Naive thymus-derived CD4-positive, alpha-beta T cell (primary cell): ENCODE results near the gene RASA3. TPM values are rescaled to one million over a fixed set of nuclear protein-coding genes. Genes with fewer than 3 reads are reported as not detected.

Experiments
- ATAC-seq: fragments of 150-1000 bp; cut with Tn5 transposase; 2 replicates; pipeline ENCODE4 v1.10.0; 2021; ENCODE audit warnings: mild to moderate bottlenecking, moderate library complexity
- CTCF ChIA-PET: fragments of 350-600 bp; sonication (Branson Sonifier 250); formaldehyde crosslinking; loops from one replicate; lab custom pipeline; 2021; ENCODE audit warnings: antibody characterized with exemption; lab: Charles Lee
- POLR2A ChIA-PET: fragments of 350-600 bp; sonication (Branson Sonifier 250); formaldehyde crosslinking; loops from one replicate; lab custom pipeline; 2021; ENCODE audit warnings: antibody characterized with exemption, inconsistent platforms; lab: Charles Lee
- DNase-seq, 9 donors: peaks; one replicate each; pipeline versions ENCODE4 v3.0.0 to v3.0.0-alpha.2; 2020 to 2022; ENCODE audit warnings: mixed read lengths in 1 of 9
- H3K27ac ChIP-seq: one replicate; pipeline ENCODE4 v1.7.0; 2013; ENCODE audit warnings: mild to moderate bottlenecking, low read depth, low read length, moderate library complexity
- H3K27me3 ChIP-seq, 2 donors: one replicate each; pipeline ENCODE4 v1.7.0; 2013; ENCODE audit warnings: low read length in 2 of 2, mild to moderate bottlenecking in 2 of 2, moderate library complexity in 2 of 2; ENCODE audit not compliant: control insufficient read depth in 2 of 2, insufficient read depth in 2 of 2
- H3K36me3 ChIP-seq, 3 experiments: 1 replicate in 2 of 3; 2 replicates in 1 of 3; pipeline ENCODE4 v1.7.0; 2013; ENCODE audit warnings: low read length in 3 of 3, mild to moderate bottlenecking in 3 of 3, moderate library complexity in 1 of 3; ENCODE audit not compliant: insufficient read depth in 3 of 3, control insufficient read depth in 2 of 3
- H3K4me1 ChIP-seq, 2 donors: one replicate each; pipeline ENCODE4 v1.7.0; 2013; ENCODE audit warnings: low read length in 2 of 2, mild to moderate bottlenecking in 2 of 2, moderate library complexity in 1 of 2; ENCODE audit not compliant: control insufficient read depth in 2 of 2, insufficient read depth in 2 of 2
- H3K4me3 ChIP-seq: 2 replicates; pipeline ENCODE4 v1.7.0; 2013; ENCODE audit warnings: mild to moderate bottlenecking, low read length
- H3K9me3 ChIP-seq, 3 experiments: 1 replicate in 2 of 3; 2 replicates in 1 of 3; pipeline ENCODE4 v1.7.0; 2013; ENCODE audit warnings: low read length in 3 of 3; ENCODE audit not compliant: control insufficient read depth in 2 of 3
- H3K27ac Mint-ChIP-seq, 9 donors: one replicate each; pipeline ENCODE4 v1.8.0; 2020 to 2022; ENCODE audit warnings: mixed read lengths in 9 of 9, mild to moderate bottlenecking in 8 of 9, moderate library complexity in 5 of 9, inconsistent platforms in 2 of 9
- H3K27me3 Mint-ChIP-seq, 5 donors: one replicate each; pipeline ENCODE4 v1.8.0; 2021 to 2022; ENCODE audit warnings: mixed read lengths in 5 of 5, mild to moderate bottlenecking in 1 of 5
- H3K36me3 Mint-ChIP-seq, 5 donors: one replicate each; pipeline ENCODE4 v1.8.0; 2020 to 2022; ENCODE audit warnings: mixed read lengths in 5 of 5, mild to moderate bottlenecking in 3 of 5, inconsistent platforms in 1 of 5
- H3K4me1 Mint-ChIP-seq, 7 donors: one replicate each; pipeline ENCODE4 v1.8.0; 2020 to 2022; ENCODE audit warnings: mixed read lengths in 7 of 7, mild to moderate bottlenecking in 3 of 7, inconsistent platforms in 1 of 7
- H3K4me3 Mint-ChIP-seq, 10 donors: one replicate each; pipeline ENCODE4 v1.8.0; 2020 to 2022; ENCODE audit warnings: mild to moderate bottlenecking in 10 of 10, mixed read lengths in 10 of 10, moderate library complexity in 6 of 10, inconsistent platforms in 2 of 10
- H3K9me3 Mint-ChIP-seq, 11 donors: one replicate each; pipeline ENCODE4 v1.8.0; 2020 to 2022; ENCODE audit warnings: mixed read lengths in 11 of 11, mild to moderate bottlenecking in 4 of 11, inconsistent platforms in 1 of 11, moderate library complexity in 1 of 11
- intact Hi-C, 2 donors: fragments of 100-400 bp; cut with micrococcal nuclease; formaldehyde crosslinking; loops; one replicate each; pipeline ENCODE4 v1.15.1; 2023
- polyA plus RNA-seq, 2 donors: library from polyadenylated mRNA; unstranded; fragments of 300-500 nt; fragmentation: Illumina TruSeq; gene quantifications; one replicate each; pipeline ENCODE4 v1.2.3, GENCODE V29; 2021
- total RNA-seq, 6 experiments: library from RNA in 5 of 6; stranded (reverse) in 5 of 6; gene quantifications; 1 replicate in 5 of 6; 2 replicates in 1 of 6; pipeline ENCODE4 v1.2.3 and lab custom pipeline; 2021 to 2026

Gene RASA3
- total and polyA plus RNA-seq, 7 experiments from 2014 or later: 109 to 227 (median 195) TPM

- intact Hi-C loops: no loop called here
- H3K4me1 ChIP-seq: peaks cover 0 to 19% of the 10 kb centered on the region in 2 donors
- no peak for ATAC-seq
- H3K4me3 ChIP-seq: no peak overlapping the region
- H3K27me3 ChIP-seq: no peaks in the 10 kb centered on the region
- H3K36me3 ChIP-seq: peaks cover 0 to 19% (median 0%) of the 10 kb centered on the region in 3 experiments
- DNase-seq: no peak
- no peak overlapping the region for H3K27ac ChIP-seq
- ChIA-PET CTCF (interaction anchor here (0.7 kb wide), 1 partner anchor 340 kb away, joined by 3 read pairs; no protein-coding TSS in a partner anchor), POLR2A (no interaction called here)
- Mint-ChIP-seq H3K9me3 (peaks cover 3 to 31% (median 20%) of the 10 kb centered on the region in 11 donors), H3K4me1 (peaks cover 0 to 55% (median 24%) of the 10 kb centered on the region in 7 donors), H3K27ac (peak overlapping the region in 3 of 9 donors; percentile 67 to 72 (median 71)), H3K27me3 (no peaks in the 10 kb centered on the region), H3K36me3 (peaks cover 2 to 50% (median 31%) of the 10 kb centered on the region in 5 donors), H3K4me3 (no peak overlapping the region)
- peaks cover 5 to 20% (median 6%) of the 10 kb centered on the region in 3 experiments for H3K9me3 ChIP-seq
Observed at GRCh38 chr13:114088234-114088633, 44.2 kb downstream of the RASA3 start.

GRCh38 chr13:114087430-114087829 is 45.0 kb downstream of the RASA3 start:
- peaks cover 3 to 25% (median 13%) of the 10 kb centered on the region in 11 donors for H3K9me3 Mint-ChIP-seq
- no peak overlapping the region for H3K4me3 ChIP-seq
- H3K27ac Mint-ChIP-seq: peak overlapping the region in 5 of 9 donors; percentile 23 to 80 (median 47)
- no peak overlapping the region for H3K27ac ChIP-seq
- CTCF ChIA-PET: interaction anchor here (0.6 kb wide), 1 partner anchor 49 kb away, joined by 3 read pairs; no protein-coding TSS in a partner anchor
- H3K4me1 Mint-ChIP-seq: peaks cover 0 to 58% (median 32%) of the 10 kb centered on the region in 7 donors
- peak in 1 of 9 donors; percentile 13 for DNase-seq
- POLR2A ChIA-PET: no interaction called here
- H3K27me3 Mint-ChIP-seq: no peaks in the 10 kb centered on the region
- H3K9me3 ChIP-seq: peaks cover 3 to 14% (median 5%) of the 10 kb centered on the region in 3 experiments
- H3K4me1 ChIP-seq: peaks cover 0 to 27% of the 10 kb centered on the region in 2 donors
- peaks cover 0 to 24% (median 0%) of the 10 kb centered on the region in 3 experiments for H3K36me3 ChIP-seq
- no peaks in the 10 kb centered on the region for H3K27me3 ChIP-seq
- H3K36me3 Mint-ChIP-seq: peaks cover 0 to 50% (median 31%) of the 10 kb centered on the region in 5 donors
- intact Hi-C loops: no loop called here
- ATAC-seq: no peak
- peak overlapping the region in 1 of 10 donors; percentile 32 for H3K4me3 Mint-ChIP-seq

GRCh38 chr13:114082849-114083645 is 49.4 kb downstream of the RASA3 start:
- DNase-seq: no peak
- CTCF ChIA-PET: interaction anchor here (0.6 kb wide), 1 partner anchor 85 kb away, joined by 3 read pairs; no protein-coding TSS in a partner anchor

GRCh38 chr13:114081761-114082681 is 50.4 kb downstream of the RASA3 start:
- peaks cover 19 to 54% of the 10 kb centered on the region in 2 donors for H3K4me1 ChIP-seq

More at GRCh38 chr13:114082849-114083645, 49.4 kb downstream of the RASA3 start:
- H3K36me3 Mint-ChIP-seq: peaks cover 0 to 25% (median 14%) of the 10 kb centered on the region in 5 donors
- no peaks in the 10 kb centered on the region for H3K9me3 ChIP-seq
- peak overlapping the region in 3 of 10 donors; percentile 18 to 47 (median 20) for H3K4me3 Mint-ChIP-seq
- no peak for ATAC-seq
- H3K27ac ChIP-seq: no peak overlapping the region
- H3K4me1 ChIP-seq: peaks cover 16 to 50% of the 10 kb centered on the region in 2 donors
- intact Hi-C loops: no loop called here
- H3K27ac Mint-ChIP-seq: peak overlapping the region in 6 of 9 donors; percentile 18 to 84 (median 46)
- peaks cover 0 to 58% (median 4%) of the 10 kb centered on the region in 3 experiments for H3K36me3 ChIP-seq
- no peak overlapping the region for H3K4me3 ChIP-seq
- H3K9me3 Mint-ChIP-seq: peaks cover 0 to 1% (median 0%) of the 10 kb centered on the region in 11 donors
- H3K27me3 Mint-ChIP-seq: no peaks in the 10 kb centered on the region
- H3K4me1 Mint-ChIP-seq: peaks cover 3 to 53% (median 39%) of the 10 kb centered on the region in 7 donors
- POLR2A ChIA-PET: interaction anchor here (1.0 kb wide), 1 partner anchor 11 kb away, joined by 4 read pairs; no protein-coding TSS in a partner anchor
- no peaks in the 10 kb centered on the region for H3K27me3 ChIP-seq

GRCh38 chr13:114080739-114081561 is 51.5 kb downstream of the RASA3 start:
- peaks cover 0 to 8% (median 0%) of the 10 kb centered on the region in 11 donors for H3K9me3 Mint-ChIP-seq
- H3K27ac Mint-ChIP-seq: peak overlapping the region in 6 of 9 donors; percentile 36 to 81 (median 58)
- no peaks in the 10 kb centered on the region for H3K27me3 ChIP-seq
- peaks cover 0 to 35% (median 21%) of the 10 kb centered on the region in 5 donors for H3K36me3 Mint-ChIP-seq
- ATAC-seq: no peak
- H3K36me3 ChIP-seq: peaks cover 0 to 63% (median 4%) of the 10 kb centered on the region in 3 experiments
- peaks cover 11 to 69% (median 50%) of the 10 kb centered on the region in 7 donors for H3K4me1 Mint-ChIP-seq
- ChIA-PET POLR2A (interaction anchor here (1.1 kb wide), 1 partner anchor 67 kb away, joined by 3 read pairs; no protein-coding TSS in a partner anchor), CTCF (no interaction called here)
- intact Hi-C loops: no loop called here
- H3K27me3 Mint-ChIP-seq: no peaks in the 10 kb centered on the region
- peak overlapping the region in 6 of 10 donors; percentile 14 to 42 (median 24) for H3K4me3 Mint-ChIP-seq
- no peaks in the 10 kb centered on the region for H3K9me3 ChIP-seq
- no peak overlapping the region for H3K27ac ChIP-seq
- H3K4me1 ChIP-seq: peaks cover 19 to 54% of the 10 kb centered on the region in 2 donors
- no peak for DNase-seq
- H3K4me3 ChIP-seq: no peak overlapping the region

More at GRCh38 chr13:114081761-114082681, 50.4 kb downstream of the RASA3 start:
- ATAC-seq: peak; percentile 12
- POLR2A ChIA-PET: interaction anchor here (1.0 to 1.1 kb wide), 2 partner anchors 12 to 66 kb away, joined by 3 to 4 read pairs; no protein-coding TSS in a partner anchor
- Mint-ChIP-seq H3K9me3 (peaks cover 0 to 2% (median 0%) of the 10 kb centered on the region in 11 donors), H3K4me3 (peak overlapping the region in 5 of 10 donors; percentile 10 to 28 (median 25)), H3K27me3 (no peaks in the 10 kb centered on the region), H3K36me3 (peaks cover 0 to 24% (median 13%) of the 10 kb centered on the region in 5 donors), H3K4me1 (peaks cover 6 to 59% (median 45%) of the 10 kb centered on the region in 7 donors), H3K27ac (peak overlapping the region in 7 of 9 donors; percentile 21 to 81 (median 56))
- H3K36me3 ChIP-seq: peaks cover 0 to 52% (median 4%) of the 10 kb centered on the region in 3 experiments
- intact Hi-C loops: no loop called here
- no peaks in the 10 kb centered on the region for H3K9me3 ChIP-seq
- DNase-seq: no peak
- H3K27ac ChIP-seq: no peak overlapping the region
- no peaks in the 10 kb centered on the region for H3K27me3 ChIP-seq
- CTCF ChIA-PET: no interaction called here
- no peak overlapping the region for H3K4me3 ChIP-seq
